Activated CD4-positive, CD25-positive, alpha-beta regulatory T cell (primary cell): ENCODE data around the gene TBCC.

ENCODE experiments used
- DNase-seq, 4 experiments: peaks; one replicate each; lab custom pipeline; 2025; lab: John Stamatoyannopoulos, UW

TBCC gene

GRCh38 chr6:42696526-42697267 is 49.2 kb downstream of the TBCC start:
- no peak for DNase-seq

- DNase-seq: no peak
Measured at GRCh38 chr6:42694586-42694985, 51.3 kb downstream of the TBCC start.
